Astrocyte (in vitro differentiated cells and primary cell): ENCODE results near the gene HIPK2. TPM values are rescaled to one million over a fixed set of nuclear protein-coding genes. Genes with fewer than 3 reads are reported as not detected.

Experiments
- DNase-seq: peaks from one replicate; pipeline ENCODE4 v3.0.0-alpha.2; 2010; ENCODE audit warnings: low read depth
- FAIRE-seq: peaks from 2 replicates; lab custom pipeline; 2011; peaks lifted over from hg19 to GRCh38; lab: Jason Lieb, UNC
- H2AFZ ChIP-seq: 2 replicates; pipeline ENCODE4 v1.6.0; 2012; ENCODE audit warnings: low read depth, low read length, inconsistent platforms
- H3K27ac ChIP-seq: 2 replicates; pipeline ENCODE4 v1.5.1; 2011; ENCODE audit warnings: low read depth, low read length, inconsistent platforms
- H3K27me3 ChIP-seq: 2 replicates; pipeline ENCODE4 v1.6.0; 2011; ENCODE audit warnings: low read length, inconsistent platforms; ENCODE audit not compliant: insufficient read depth
- H3K36me3 ChIP-seq: 2 replicates; pipeline ENCODE4 v1.5.1; 2011; ENCODE audit warnings: low read length, inconsistent platforms; ENCODE audit not compliant: insufficient read depth
- H3K4me1 ChIP-seq: 2 replicates; pipeline ENCODE4 v1.5.1; 2011; ENCODE audit warnings: low read length, inconsistent platforms; ENCODE audit not compliant: insufficient read depth
- H3K4me2 ChIP-seq: 2 replicates; pipeline ENCODE4 v1.6.0; 2012; ENCODE audit warnings: low read length, inconsistent platforms
- H3K4me3 ChIP-seq: 2 replicates; pipeline ENCODE4 v1.5.1; 2011; ENCODE audit warnings: low read depth, mild to moderate bottlenecking, low read length, inconsistent platforms; ENCODE audit not compliant: insufficient read depth
- H3K79me2 ChIP-seq: 2 replicates; pipeline ENCODE4 v1.6.0; 2012; ENCODE audit warnings: mild to moderate bottlenecking, low read length, inconsistent platforms; ENCODE audit not compliant: insufficient read depth
- H3K9ac ChIP-seq: 2 replicates; pipeline ENCODE4 v1.6.0; 2012; ENCODE audit warnings: mild to moderate bottlenecking, low read length, inconsistent platforms
- H3K9me3 ChIP-seq: 2 replicates; pipeline ENCODE4 v1.5.1; 2012; ENCODE audit warnings: low read depth, mild to moderate bottlenecking, low read length, inconsistent platforms; ENCODE audit not compliant: insufficient read depth
- H4K20me1 ChIP-seq: 2 replicates; pipeline ENCODE4 v1.6.0; 2012; ENCODE audit warnings: low read length, inconsistent platforms; ENCODE audit not compliant: insufficient read depth
- H3K27ac Mint-ChIP-seq: one replicate; pipeline ENCODE4 v1.8.0; 2021; ENCODE audit warnings: mild to moderate bottlenecking, mixed read lengths; ENCODE audit not compliant: unreplicated experiment
- H3K27me3 Mint-ChIP-seq: one replicate; pipeline ENCODE4 v1.8.0; 2021; ENCODE audit warnings: low read depth, mixed read lengths; ENCODE audit not compliant: unreplicated experiment
- H3K36me3 Mint-ChIP-seq: one replicate; pipeline ENCODE4 v1.8.0; 2021; ENCODE audit warnings: low read depth, mixed read lengths; ENCODE audit not compliant: unreplicated experiment
- H3K4me1 Mint-ChIP-seq: one replicate; pipeline ENCODE4 v1.8.0; 2021; ENCODE audit warnings: low read depth, mixed read lengths; ENCODE audit not compliant: unreplicated experiment
- H3K4me3 Mint-ChIP-seq: one replicate; pipeline ENCODE4 v1.8.0; 2021; ENCODE audit warnings: mild to moderate bottlenecking, moderate library complexity, mixed read lengths; ENCODE audit not compliant: unreplicated experiment
- H3K9me3 Mint-ChIP-seq: one replicate; pipeline ENCODE4 v1.8.0; 2021; ENCODE audit warnings: mild to moderate bottlenecking, mixed read lengths; ENCODE audit not compliant: unreplicated experiment
- CTCF ChIP-seq: IDR thresholded peaks from 2 replicates; pipeline ENCODE4 v1.5.1; 2011; ENCODE audit warnings: low read depth, mild to moderate bottlenecking, inconsistent platforms, low read length, moderate library complexity; ENCODE audit not compliant: insufficient read depth
- EZH2 ChIP-seq: IDR thresholded peaks from 2 replicates; pipeline ENCODE4 v1.6.1; 2012; ENCODE audit warnings: mild to moderate bottlenecking, low read length, inconsistent platforms; ENCODE audit not compliant: insufficient read depth
- total RNA-seq: library from RNA; stranded (reverse); gene quantifications from 2 replicates; pipeline ENCODE4 v1.2.1, GENCODE V29; 2021

Gene HIPK2
- total RNA-seq, 1 donor from 2014 or later: 35.8 TPM

DNA sequence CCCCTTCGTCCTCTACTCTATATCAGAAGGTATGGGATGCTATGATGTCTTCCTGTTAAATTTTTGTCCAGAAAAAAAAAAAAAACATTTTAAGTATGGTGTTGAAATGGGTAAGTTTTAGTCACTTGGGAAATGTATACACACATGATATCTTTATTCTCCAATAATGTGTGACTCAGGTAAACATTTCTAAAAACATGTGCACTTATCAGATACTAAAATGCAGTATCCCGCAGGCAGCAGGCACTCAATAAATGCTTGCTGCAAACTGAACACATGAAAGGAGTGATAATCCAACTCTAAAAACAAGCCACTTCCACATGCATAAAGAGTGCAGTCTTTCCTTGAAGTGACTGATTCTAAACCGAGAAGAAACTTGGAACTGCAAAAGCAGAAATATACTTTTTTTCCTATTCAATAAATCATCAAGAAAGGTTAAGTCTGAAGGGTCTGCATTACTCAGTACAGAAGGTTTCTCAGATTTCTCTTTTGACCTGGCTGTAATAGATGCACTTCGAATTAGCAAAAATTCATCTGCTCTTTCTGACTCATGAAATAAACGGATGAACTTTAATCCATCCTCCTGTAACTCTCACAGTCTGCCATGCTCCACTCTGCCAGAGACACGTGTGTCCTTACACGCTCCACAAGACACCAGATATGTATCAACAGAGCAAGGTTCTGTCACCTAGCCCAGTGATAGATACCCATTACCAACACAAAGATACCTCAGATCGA, 84.0 kb downstream of the HIPK2 start:
- H3K36me3 Mint-ChIP-seq: peaks cover 20% of the 10 kb centered on the region
- peaks cover 57% of the 10 kb centered on the region for H3K79me2 ChIP-seq
- peaks cover 68% of the 10 kb centered on the region for H4K20me1 ChIP-seq
- H3K4me3 Mint-ChIP-seq: no peak overlapping the region
- peaks cover 12% of the 10 kb centered on the region for H3K4me1 Mint-ChIP-seq
- no peaks in the 10 kb centered on the region for H3K27me3 ChIP-seq
- TF ChIP-seq EZH2 (no peak), CTCF (no peak)
- no peak for FAIRE-seq
- no peak overlapping the region for H3K27ac Mint-ChIP-seq
- no peak for DNase-seq
- no peak overlapping the region for H3K27ac ChIP-seq
- H3K9me3 ChIP-seq: no peaks in the 10 kb centered on the region
- no peaks in the 10 kb centered on the region for H3K4me1 ChIP-seq
- no peak overlapping the region for H3K4me2 ChIP-seq
- no peak overlapping the region for H2AFZ ChIP-seq
- H3K4me3 ChIP-seq: no peak overlapping the region
- H3K9ac ChIP-seq: no peak overlapping the region
- no peaks in the 10 kb centered on the region for H3K9me3 Mint-ChIP-seq
- H3K27me3 Mint-ChIP-seq: no peaks in the 10 kb centered on the region
- H3K36me3 ChIP-seq: peaks cover 2% of the 10 kb centered on the region

- Histone ChIP-seq H3K27me3 (no peaks in the 10 kb centered on the region), H3K9me3 (no peaks in the 10 kb centered on the region), H3K4me3 (no peak overlapping the region), H4K20me1 (peaks cover 59% of the 10 kb centered on the region), H3K36me3 (no peaks in the 10 kb centered on the region), H3K27ac (no peak overlapping the region), H3K4me1 (no peaks in the 10 kb centered on the region), H2AFZ (no peak overlapping the region), H3K79me2 (peaks cover 53% of the 10 kb centered on the region), H3K4me2 (no peak overlapping the region), H3K9ac (no peak overlapping the region)
- H3K9me3 Mint-ChIP-seq: no peaks in the 10 kb centered on the region
- peaks cover 16% of the 10 kb centered on the region for H3K4me1 Mint-ChIP-seq
- no peak overlapping the region for H3K4me3 Mint-ChIP-seq
- peaks cover 27% of the 10 kb centered on the region for H3K36me3 Mint-ChIP-seq
- TF ChIP-seq EZH2 (no peak), CTCF (no peak)
- no peak overlapping the region for H3K27ac Mint-ChIP-seq
- DNase-seq: no peak
- H3K27me3 Mint-ChIP-seq: no peaks in the 10 kb centered on the region
- no peak for FAIRE-seq
Measured at GRCh38 chr7:139692723-139693122, 85.1 kb downstream of the HIPK2 start.

- no peaks in the 10 kb centered on the region for H3K9me3 ChIP-seq
- no peak overlapping the region for H3K9ac ChIP-seq
- H3K4me1 ChIP-seq: no peaks in the 10 kb centered on the region
- no peaks in the 10 kb centered on the region for H3K27me3 Mint-ChIP-seq
- H3K27ac ChIP-seq: no peak overlapping the region
- no peak overlapping the region for H3K4me3 Mint-ChIP-seq
- peaks cover 49% of the 10 kb centered on the region for H4K20me1 ChIP-seq
- no peak overlapping the region for H2AFZ ChIP-seq
- peaks cover 32% of the 10 kb centered on the region for H3K36me3 Mint-ChIP-seq
- FAIRE-seq: no peak
- DNase-seq: no peak
- H3K36me3 ChIP-seq: no peaks in the 10 kb centered on the region
- no peak overlapping the region for H3K4me3 ChIP-seq
- H3K4me2 ChIP-seq: no peak overlapping the region
- H3K79me2 ChIP-seq: peaks cover 48% of the 10 kb centered on the region
- H3K27ac Mint-ChIP-seq: no peak overlapping the region
- H3K27me3 ChIP-seq: no peaks in the 10 kb centered on the region
- H3K9me3 Mint-ChIP-seq: peaks cover 5% of the 10 kb centered on the region
- TF ChIP-seq EZH2 (no peak), CTCF (no peak)
- peaks cover 13% of the 10 kb centered on the region for H3K4me1 Mint-ChIP-seq
Measured at GRCh38 chr7:139691253-139691781, 86.5 kb downstream of the HIPK2 start.
